ENCODE measurements around the gene KDM2A. TPM values are rescaled to one million over a fixed set of nuclear protein-coding genes. Genes with fewer than 3 reads are reported as not detected.

Gene KDM2A
- polyA plus RNA-seq, 1 donor, result 58.5 TPM

GRCh38 chr11:67293090-67293489, 174.0 kb downstream of the KDM2A start:
- DNase-seq, result no peak
- no CpG with 5 or more reads among the region's 3 CpGs for WGBS (ENCODE audit: insufficient coverage, low lambda C conversion rate)
- peaks cover 28% of the 10 kb centered on the region for H3K36me3 ChIP-seq (ENCODE audit: control insufficient read depth, insufficient read depth, low read length)

DNA sequence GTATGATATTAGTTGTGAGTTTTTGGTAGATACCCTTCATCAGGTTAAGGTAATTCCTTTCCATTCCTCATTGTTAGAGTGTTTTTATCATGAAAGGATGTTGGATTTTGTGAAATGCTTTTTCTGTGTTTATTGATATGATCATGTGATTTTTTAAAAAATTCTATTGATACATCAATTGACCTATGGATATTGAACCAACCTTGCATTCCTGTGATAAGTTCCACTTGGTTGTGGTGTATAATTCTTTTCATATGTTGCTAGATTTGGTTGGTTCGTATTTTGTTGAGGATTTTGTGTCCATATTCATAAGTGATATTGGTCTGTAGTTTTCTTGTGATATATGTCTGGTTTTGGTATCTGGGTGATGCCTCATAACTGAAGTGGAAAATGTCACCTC, 176.8 kb downstream of the KDM2A start:
- Histone ChIP-seq H3K27ac (ENCODE audit: low read length) (no peak overlapping the region), H3K27me3 (ENCODE audit: control insufficient read depth, insufficient read depth, low read length) (no peaks in the 10 kb centered on the region), H3K9me3 (ENCODE audit: control insufficient read depth, low read depth, low read length) (peaks cover 10% of the 10 kb centered on the region), H3K4me3 (ENCODE audit: low read length) (no peak overlapping the region), H3K4me1 (ENCODE audit: control insufficient read depth, insufficient read depth, low read length) (no peaks in the 10 kb centered on the region), H3K36me3 (ENCODE audit: control insufficient read depth, insufficient read depth, low read length) (peaks cover 42% of the 10 kb centered on the region)
- no peak for DNase-seq
- 100% methylated on average over 1 of the region's 1 CpG for WGBS (ENCODE audit: insufficient coverage, low lambda C conversion rate)

More at GRCh38 chr11:67293090-67293489, 174.0 kb downstream of the KDM2A start:
- Histone ChIP-seq H3K4me3 (ENCODE audit: low read length) (no peak overlapping the region), H3K9me3 (ENCODE audit: control insufficient read depth, low read depth, low read length) (peaks cover 10% of the 10 kb centered on the region), H3K27me3 (ENCODE audit: control insufficient read depth, insufficient read depth, low read length) (no peaks in the 10 kb centered on the region), H3K27ac (ENCODE audit: low read length) (no peak overlapping the region), H3K4me1 (ENCODE audit: control insufficient read depth, insufficient read depth, low read length) (peaks cover 10% of the 10 kb centered on the region)

DNA sequence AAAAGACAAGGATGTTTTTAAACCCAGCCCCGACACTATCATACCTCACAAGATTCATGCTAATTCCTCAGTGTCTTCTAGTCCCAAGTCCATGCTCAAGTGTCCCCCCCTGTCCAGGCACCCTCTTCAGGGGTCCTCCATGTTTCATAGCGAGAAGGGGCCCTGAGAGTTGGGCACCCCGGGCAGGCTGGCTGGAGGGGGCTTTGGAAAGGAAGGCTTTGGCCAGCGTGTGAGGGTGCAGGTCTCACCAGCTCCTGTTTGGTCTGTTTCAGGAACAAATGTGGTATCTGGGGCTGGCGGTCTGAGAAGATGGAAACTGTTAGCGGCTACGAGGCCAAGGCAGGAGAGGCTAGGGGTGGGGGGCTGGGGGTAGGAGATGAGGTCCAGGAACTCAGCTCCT, 179.7 kb downstream of the KDM2A start:
- no peak for DNase-seq
- H3K27ac ChIP-seq (ENCODE audit: low read length), result no peak overlapping the region
- peaks cover 10% of the 10 kb centered on the region for H3K9me3 ChIP-seq (ENCODE audit: control insufficient read depth, low read depth, low read length)
- H3K4me1 ChIP-seq (ENCODE audit: control insufficient read depth, insufficient read depth, low read length), result peaks cover 10% of the 10 kb centered on the region
- no peaks in the 10 kb centered on the region for H3K27me3 ChIP-seq (ENCODE audit: control insufficient read depth, insufficient read depth, low read length)
- 100% methylated on average over 1 of the region's 7 CpGs for WGBS (ENCODE audit: insufficient coverage, low lambda C conversion rate)
- H3K36me3 ChIP-seq (ENCODE audit: control insufficient read depth, insufficient read depth, low read length), result peaks cover 35% of the 10 kb centered on the region
- no peak overlapping the region for H3K4me3 ChIP-seq (ENCODE audit: low read length)

DNA sequence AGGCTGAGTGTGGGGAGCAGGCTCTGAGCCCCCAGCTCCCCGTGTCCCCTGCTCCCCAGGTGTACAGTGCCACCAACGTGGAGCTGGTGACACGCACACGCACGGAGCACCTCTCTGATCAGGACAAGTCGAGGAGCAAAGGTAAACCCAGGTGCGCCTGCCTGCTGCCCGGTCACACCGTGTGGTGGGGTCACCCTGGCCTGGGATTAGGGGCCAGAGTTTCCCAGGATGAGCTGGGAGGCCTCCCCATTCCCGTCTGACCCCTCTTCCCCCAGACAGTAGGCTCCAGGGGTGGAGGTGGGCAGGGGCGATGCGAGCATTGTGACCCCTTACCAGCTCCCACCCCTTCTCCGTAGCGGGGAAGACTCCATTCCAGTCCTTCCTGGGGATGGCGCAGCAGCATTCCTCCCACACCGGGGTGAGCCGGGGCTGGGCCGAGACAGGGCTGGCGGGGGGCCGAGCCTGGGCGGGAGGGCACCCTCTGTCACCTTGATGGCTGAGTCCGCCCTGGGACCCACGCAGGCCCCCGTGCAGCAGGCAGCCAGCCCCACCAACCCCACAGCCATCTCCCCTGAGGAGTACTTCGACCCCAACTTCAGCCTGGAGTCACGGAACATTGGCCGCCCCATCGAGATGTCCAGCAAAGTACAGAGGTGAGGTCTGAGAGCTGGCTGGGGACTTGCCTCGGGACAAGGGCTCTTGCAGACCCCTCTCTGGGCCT, 180.6 kb downstream of the KDM2A start:
- H3K9me3 ChIP-seq (ENCODE audit: control insufficient read depth, low read depth, low read length), result peaks cover 13% of the 10 kb centered on the region
- no peak for DNase-seq
- WGBS (ENCODE audit: insufficient coverage, low lambda C conversion rate), result no CpG with 5 or more reads among the region's 29 CpGs
- H3K27me3 ChIP-seq (ENCODE audit: control insufficient read depth, insufficient read depth, low read length), result no peaks in the 10 kb centered on the region
- H3K36me3 ChIP-seq (ENCODE audit: control insufficient read depth, insufficient read depth, low read length), result peaks cover 35% of the 10 kb centered on the region
- peaks cover 15% of the 10 kb centered on the region for H3K4me1 ChIP-seq (ENCODE audit: control insufficient read depth, insufficient read depth, low read length)
- H3K27ac ChIP-seq (ENCODE audit: low read length), result no peak overlapping the region
- H3K4me3 ChIP-seq (ENCODE audit: low read length), result no peak overlapping the region

DNA sequence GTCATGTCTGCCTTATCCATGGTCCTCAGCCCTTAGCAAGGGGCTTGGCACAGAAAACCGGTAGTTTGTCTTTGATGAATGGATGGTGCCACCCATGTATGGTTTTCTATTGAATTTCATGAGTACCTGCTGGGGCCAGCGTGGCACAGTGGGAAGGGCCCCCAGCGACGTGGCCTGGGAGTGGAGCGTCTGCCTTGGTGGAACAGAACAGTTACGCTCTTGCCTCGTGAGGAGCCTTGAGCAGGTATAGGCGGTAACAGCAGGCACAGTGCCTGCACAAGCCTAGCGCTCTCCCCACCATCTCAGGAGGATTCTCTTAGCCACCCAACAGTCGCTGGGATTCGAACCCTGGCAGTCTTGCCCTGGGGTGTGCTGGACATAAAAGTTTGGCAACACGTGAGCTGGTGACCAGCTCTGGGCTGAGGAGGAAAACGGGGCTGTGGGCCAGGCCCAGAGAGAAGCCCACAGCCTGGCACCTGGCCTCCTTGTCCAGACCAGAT, 181.2 kb downstream of the KDM2A start:
- Histone ChIP-seq H3K4me1 (ENCODE audit: control insufficient read depth, insufficient read depth, low read length) (peaks cover 18% of the 10 kb centered on the region), H3K36me3 (ENCODE audit: control insufficient read depth, insufficient read depth, low read length) (peaks cover 35% of the 10 kb centered on the region), H3K9me3 (ENCODE audit: control insufficient read depth, low read depth, low read length) (peaks cover 13% of the 10 kb centered on the region), H3K27me3 (ENCODE audit: control insufficient read depth, insufficient read depth, low read length) (no peaks in the 10 kb centered on the region), H3K27ac (ENCODE audit: low read length) (no peak overlapping the region), H3K4me3 (ENCODE audit: low read length) (no peak overlapping the region)
- no CpG with 5 or more reads among the region's 13 CpGs for WGBS (ENCODE audit: insufficient coverage, low lambda C conversion rate)
- DNase-seq, result no peak

DNA sequence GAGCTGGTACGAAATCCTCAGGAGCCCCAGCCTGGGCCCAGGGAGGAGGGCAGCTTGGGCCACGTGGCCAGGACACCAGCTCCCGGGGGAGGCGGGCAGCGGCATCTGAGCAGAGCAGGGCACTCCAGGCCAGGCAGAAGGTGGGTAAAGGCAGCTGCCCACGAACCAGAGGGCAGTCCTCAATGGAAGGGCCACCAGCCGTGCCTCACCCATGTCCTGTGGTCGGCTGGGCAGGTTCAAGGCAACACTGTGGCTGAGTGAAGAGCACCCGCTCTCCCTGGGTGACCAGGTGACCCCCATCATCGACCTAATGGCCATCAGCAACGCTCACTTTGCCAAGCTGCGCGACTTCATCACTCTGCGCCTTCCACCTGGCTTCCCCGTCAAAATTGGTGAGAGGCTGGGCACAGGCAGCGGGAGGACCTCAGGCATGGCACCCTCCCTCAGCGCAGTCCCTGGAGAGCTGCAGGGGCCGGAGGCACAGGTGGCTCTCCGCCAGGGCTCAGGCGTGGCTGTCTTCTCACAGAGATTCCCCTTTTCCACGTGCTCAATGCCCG, 181.8 kb downstream of the KDM2A start:
- DNase-seq, result no peak
- H3K4me3 ChIP-seq (ENCODE audit: low read length), result no peak overlapping the region
- peaks cover 35% of the 10 kb centered on the region for H3K36me3 ChIP-seq (ENCODE audit: control insufficient read depth, insufficient read depth, low read length)
- H3K27me3 ChIP-seq (ENCODE audit: control insufficient read depth, insufficient read depth, low read length), result no peaks in the 10 kb centered on the region
- H3K4me1 ChIP-seq (ENCODE audit: control insufficient read depth, insufficient read depth, low read length), result peaks cover 18% of the 10 kb centered on the region
- peaks cover 8% of the 10 kb centered on the region for H3K9me3 ChIP-seq (ENCODE audit: control insufficient read depth, low read depth, low read length)
- H3K27ac ChIP-seq (ENCODE audit: low read length), result no peak overlapping the region
- no CpG with 5 or more reads among the region's 22 CpGs for WGBS (ENCODE audit: insufficient coverage, low lambda C conversion rate)

DNA sequence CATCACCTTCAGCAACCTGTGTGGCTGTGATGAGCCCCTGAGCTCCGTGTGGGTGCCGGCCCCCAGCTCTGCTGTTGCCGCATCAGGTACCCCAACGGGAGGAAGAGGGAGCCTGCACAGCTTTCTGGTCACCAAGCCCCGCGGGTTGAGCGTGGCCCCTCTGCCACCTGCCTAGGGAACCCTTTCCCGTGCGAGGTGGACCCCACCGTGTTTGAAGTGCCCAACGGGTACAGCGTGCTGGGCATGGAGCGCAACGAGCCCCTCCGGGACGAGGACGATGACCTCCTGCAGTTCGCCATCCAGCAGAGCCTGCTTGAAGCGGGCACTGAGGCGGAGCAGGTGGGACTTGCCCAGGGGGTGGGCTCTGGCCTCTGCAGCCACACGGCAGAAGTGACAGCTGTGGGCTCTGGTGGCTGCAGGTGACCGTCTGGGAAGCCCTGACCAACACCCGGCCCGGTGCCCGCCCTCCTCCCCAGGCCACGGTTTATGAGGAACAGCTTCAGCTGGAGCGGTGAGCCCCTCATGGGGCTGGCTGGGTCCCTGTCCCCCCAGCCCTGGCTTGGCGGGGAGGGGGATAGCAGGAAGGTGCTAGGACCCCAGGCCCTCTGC, 182.4 kb downstream of the KDM2A start:
- H3K36me3 ChIP-seq (ENCODE audit: control insufficient read depth, insufficient read depth, low read length), result peaks cover 36% of the 10 kb centered on the region
- no CpG with 5 or more reads among the region's 28 CpGs for WGBS (ENCODE audit: insufficient coverage, low lambda C conversion rate)
- H3K4me3 ChIP-seq (ENCODE audit: low read length), result peak overlapping the region; percentile 69
- H3K27me3 ChIP-seq (ENCODE audit: control insufficient read depth, insufficient read depth, low read length), result no peaks in the 10 kb centered on the region
- H3K9me3 ChIP-seq (ENCODE audit: control insufficient read depth, low read depth, low read length), result peaks cover 4% of the 10 kb centered on the region
- DNase-seq, result no peak
- H3K27ac ChIP-seq (ENCODE audit: low read length), result peak overlapping the region; percentile 61
- H3K4me1 ChIP-seq (ENCODE audit: control insufficient read depth, insufficient read depth, low read length), result peaks cover 18% of the 10 kb centered on the region

GRCh38 chr11:67301951-67302516, 183.0 kb downstream of the KDM2A start:
- peak in 1 of 2 donors; percentile 76 for DNase-seq
- Histone ChIP-seq H3K27me3 (ENCODE audit: control insufficient read depth, insufficient read depth, low read length) (no peaks in the 10 kb centered on the region), H3K4me1 (ENCODE audit: control insufficient read depth, insufficient read depth, low read length) (peaks cover 18% of the 10 kb centered on the region), H3K36me3 (ENCODE audit: control insufficient read depth, insufficient read depth, low read length) (peaks cover 40% of the 10 kb centered on the region), H3K4me3 (ENCODE audit: low read length) (peak overlapping the region; percentile 69), H3K27ac (ENCODE audit: low read length) (peak overlapping the region; percentile 61), H3K9me3 (ENCODE audit: control insufficient read depth, low read depth, low read length) (peaks cover 4% of the 10 kb centered on the region)
- WGBS (ENCODE audit: insufficient coverage, low lambda C conversion rate), result no CpG with 5 or more reads among the region's 15 CpGs

- Histone ChIP-seq H3K27me3 (ENCODE audit: control insufficient read depth, insufficient read depth, low read length) (no peaks in the 10 kb centered on the region), H3K4me3 (ENCODE audit: low read length) (peak overlapping the region; percentile 69), H3K27ac (ENCODE audit: low read length) (peak overlapping the region; percentile 61), H3K4me1 (ENCODE audit: control insufficient read depth, insufficient read depth, low read length) (peaks cover 18% of the 10 kb centered on the region), H3K9me3 (ENCODE audit: control insufficient read depth, low read depth, low read length) (peaks cover 4% of the 10 kb centered on the region), H3K36me3 (ENCODE audit: control insufficient read depth, insufficient read depth, low read length) (peaks cover 44% of the 10 kb centered on the region)
- peak; percentile 45 to 77 for DNase-seq
- no CpG with 5 or more reads among the region's 23 CpGs for WGBS (ENCODE audit: insufficient coverage, low lambda C conversion rate)
Measured at GRCh38 chr11:67302571-67303131, 183.6 kb downstream of the KDM2A start.
